Left renal cortex interstitium (tissue), 4 donors: Measurements from ENCODE around the gene WDFY4. TPM values are rescaled to one million over a fixed set of nuclear protein-coding genes. Genes with fewer than 3 reads are reported as not detected.

Experiments
- DNase-seq, 4 donors: peaks; one replicate each; pipeline ENCODE4 v3.0.0-alpha.2; 2013; ENCODE audit warnings: low read depth in 4 of 4, low spot score in 2 of 4, missing footprints in 1 of 4
- polyA plus RNA-seq, 4 donors: library from polyadenylated mRNA; unstranded; fragments of 120-200 nt; gene quantifications; one replicate each; pipeline ENCODE4 v1.2.1, GENCODE V29; 2013; ENCODE audit not compliant: insufficient read length in 4 of 4

Gene WDFY4
- polyA plus RNA-seq, 4 donors, result 1.5 to 3.0 (median 2.0) TPM

GRCh38 chr10:48704156-48704555 lies 19.5 kb downstream of the WDFY4 start:
- DNase-seq, result no peak

- no peak for DNase-seq
These were observed 20.8 kb downstream of the WDFY4 start for GRCh38 chr10:48705401-48705938.

DNA sequence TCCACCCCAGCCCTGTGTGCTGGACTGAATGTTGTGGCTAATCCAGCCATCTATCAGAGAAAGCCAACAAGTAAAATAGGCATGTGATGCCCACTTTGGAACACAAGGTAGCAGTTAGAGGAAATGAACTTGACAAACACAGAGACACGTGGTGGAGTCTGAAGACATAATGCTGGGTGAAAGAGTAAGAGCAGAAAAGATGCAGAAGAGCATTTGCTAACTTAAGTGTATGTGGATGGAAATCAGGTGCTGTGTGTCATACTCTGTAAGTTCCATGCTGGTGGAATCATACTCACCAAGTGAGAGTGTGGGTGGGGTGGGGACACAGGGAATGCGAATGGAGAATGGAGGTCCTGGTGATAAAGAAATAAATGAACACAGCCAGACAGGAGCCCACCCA lies 22.8 kb downstream of the WDFY4 start:
- DNase-seq, result no peak

GRCh38 chr10:48708144-48708543 lies 23.5 kb downstream of the WDFY4 start:
- no peak for DNase-seq

DNA sequence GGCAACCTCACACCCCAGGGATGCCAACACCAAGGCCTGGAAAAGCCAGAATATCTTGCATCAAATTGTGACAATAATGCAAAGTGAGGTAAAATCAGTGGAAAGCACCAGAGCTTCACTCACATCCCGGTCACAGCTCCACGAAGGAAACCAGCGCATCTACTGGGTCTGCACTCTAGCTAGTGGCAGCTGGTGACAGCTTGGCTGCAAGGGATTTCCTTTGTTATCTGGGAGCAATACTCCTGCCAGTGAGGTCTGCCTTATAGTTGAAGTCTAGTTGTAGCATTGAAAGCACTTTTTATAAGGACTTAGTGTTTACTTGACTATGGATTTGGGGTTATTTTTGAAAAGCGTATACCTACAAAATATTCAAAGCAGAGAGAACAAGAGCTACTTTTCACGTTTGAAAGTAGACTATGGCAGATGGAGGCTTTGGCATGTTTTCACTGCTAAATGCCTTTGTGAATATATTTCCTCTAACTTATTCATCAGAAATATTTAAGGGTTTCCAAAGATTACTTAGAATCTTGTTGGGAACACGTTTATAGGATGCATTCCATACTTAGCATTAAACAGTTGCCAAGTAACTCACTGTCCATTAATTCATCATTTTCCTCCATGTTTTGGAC lies 26.1 kb downstream of the WDFY4 start:
- DNase-seq, result no peak

- no peak for DNase-seq
These were observed 27.2 kb downstream of the WDFY4 start for GRCh38 chr10:48711830-48712229.

GRCh38 chr10:48714088-48714487 lies 29.4 kb downstream of the WDFY4 start:
- no peak for DNase-seq

- no peak for DNase-seq
These were observed 31.7 kb downstream of the WDFY4 start for GRCh38 chr10:48716416-48716815.

GRCh38 chr10:48720611-48721010 lies 35.9 kb downstream of the WDFY4 start:
- DNase-seq, result no peak

GRCh38 chr10:48722153-48723145 lies 37.8 kb downstream of the WDFY4 start:
- no peak for DNase-seq

DNA sequence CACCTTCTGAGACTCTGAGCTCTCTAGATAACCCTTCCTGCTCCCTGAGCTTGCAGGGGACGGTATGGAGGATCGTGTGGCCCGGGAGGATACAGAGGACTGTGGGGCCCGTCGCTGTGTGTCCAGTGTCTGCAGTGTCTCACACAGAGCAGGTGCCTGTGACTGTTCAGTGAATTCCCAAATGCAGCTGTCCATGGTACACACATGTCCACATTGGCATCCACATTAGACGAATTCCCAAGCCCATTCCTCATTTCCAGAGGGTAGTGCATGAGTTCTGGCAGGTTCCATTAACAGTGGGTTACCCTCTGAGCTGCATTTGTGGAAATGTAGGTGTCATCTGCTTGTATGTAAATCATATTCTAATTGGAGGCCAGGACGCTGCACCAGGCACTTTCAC lies 39.5 kb downstream of the WDFY4 start:
- no peak for DNase-seq

DNA sequence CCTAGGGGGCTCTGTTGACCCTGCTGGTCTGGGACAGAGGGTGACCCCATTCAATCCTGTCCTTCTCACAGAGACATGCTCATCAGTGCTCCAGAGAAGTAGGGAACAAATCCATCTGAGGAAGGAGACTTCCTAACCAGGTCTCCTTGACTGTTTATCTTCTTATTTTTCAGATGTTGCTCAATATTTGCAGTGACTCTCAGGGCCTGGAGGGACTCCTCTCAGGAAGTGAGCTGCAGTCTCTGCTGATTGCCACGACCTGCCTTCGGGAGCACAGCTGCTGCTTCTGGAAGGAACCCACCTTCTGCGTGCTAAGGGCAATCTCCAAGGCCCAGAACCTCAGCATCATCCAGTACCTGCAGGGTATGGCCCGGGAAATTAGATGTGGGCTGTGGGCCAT lies 41.0 kb downstream of the WDFY4 start:
- DNase-seq, result no peak

GRCh38 chr10:48727866-48728265 lies 43.2 kb downstream of the WDFY4 start:
- DNase-seq, result no peak

DNA sequence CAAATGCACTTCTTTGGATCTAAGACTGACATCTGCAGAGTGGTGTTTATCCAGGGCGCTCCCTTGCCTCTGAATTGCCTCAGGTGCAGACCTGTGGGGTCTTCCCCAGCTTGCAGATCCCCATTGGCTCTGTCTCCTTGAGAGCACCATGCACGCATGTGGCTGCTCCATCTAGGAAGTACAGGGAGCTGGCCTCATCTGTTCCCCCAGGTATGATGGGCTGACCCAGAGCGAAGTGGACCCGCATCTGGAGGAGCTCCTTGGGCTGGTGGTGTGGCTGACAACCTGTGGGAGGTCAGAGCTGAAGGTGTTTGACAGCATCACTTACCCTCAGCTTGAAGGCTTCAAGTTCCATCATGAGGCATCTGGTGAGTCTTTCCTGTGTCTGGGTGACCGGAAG lies 44.5 kb downstream of the WDFY4 start:
- DNase-seq, result no peak

DNA sequence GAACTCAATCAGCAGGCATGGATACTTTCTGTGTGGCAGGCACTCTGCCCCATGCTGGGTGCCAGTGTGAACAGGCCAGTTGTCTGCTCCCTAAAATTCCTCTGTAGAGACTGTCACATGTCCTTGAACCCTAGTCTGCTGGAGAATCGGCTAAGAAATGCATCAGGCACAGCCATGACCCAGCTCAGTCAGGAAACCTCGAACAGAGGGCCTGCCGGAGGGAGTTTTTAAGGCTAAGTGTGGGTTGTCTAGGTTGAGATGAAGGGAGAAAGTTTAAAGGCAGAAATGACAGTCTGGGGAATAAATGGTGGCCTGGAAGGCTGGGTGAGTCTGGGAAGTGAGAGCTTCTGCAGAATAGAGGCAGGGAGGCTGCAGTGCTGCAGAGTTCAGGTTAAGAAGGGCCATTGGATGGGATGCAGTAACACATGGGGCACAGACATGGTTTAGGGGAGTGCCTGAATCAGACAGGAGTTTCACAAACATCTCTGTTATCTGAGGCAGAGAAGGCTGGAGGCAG lies 45.3 kb downstream of the WDFY4 start:
- DNase-seq, result no peak

DNA sequence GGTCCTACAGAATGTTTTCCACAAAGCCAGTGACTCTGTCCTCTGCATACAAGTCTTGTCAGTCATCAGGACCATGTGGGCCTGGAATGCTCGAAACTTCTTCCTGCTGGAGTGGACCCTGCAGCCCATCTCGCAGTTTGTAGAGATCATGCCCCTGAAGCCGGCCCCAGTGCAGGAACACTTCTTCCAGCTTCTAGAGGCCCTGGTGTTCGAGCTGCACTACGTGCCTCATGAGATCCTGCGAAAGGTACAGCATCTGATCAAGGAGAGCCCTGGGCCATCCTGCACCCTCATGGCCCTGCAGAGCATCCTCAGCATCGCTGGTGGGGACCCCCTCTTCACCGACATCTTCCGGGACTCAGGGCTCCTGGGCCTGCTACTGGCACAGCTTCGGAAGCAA lies 46.5 kb downstream of the WDFY4 start:
- no peak for DNase-seq

DNA sequence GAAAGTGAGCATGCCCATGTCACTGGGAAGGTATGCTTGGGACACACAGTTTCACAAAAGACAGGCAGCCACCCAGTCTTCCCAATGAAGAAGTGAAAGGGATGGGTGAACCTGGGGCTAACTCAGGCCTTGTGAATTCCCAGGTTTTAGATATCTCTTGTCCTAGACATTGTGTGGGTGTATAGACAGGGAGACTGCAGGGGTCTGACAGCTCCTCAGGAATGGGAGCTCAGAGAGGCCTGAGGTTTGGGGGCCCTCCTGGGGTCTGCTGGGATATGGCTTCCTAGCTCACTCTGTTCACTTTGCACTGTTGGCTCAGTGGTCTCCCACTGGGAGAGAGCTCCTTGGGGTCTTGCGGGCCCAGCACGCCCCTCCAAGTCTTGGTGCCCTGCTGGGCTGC lies 47.0 kb downstream of the WDFY4 start:
- no peak for DNase-seq

- no peak for DNase-seq
These were observed 48.7 kb downstream of the WDFY4 start for GRCh38 chr10:48733329-48733728.

DNA sequence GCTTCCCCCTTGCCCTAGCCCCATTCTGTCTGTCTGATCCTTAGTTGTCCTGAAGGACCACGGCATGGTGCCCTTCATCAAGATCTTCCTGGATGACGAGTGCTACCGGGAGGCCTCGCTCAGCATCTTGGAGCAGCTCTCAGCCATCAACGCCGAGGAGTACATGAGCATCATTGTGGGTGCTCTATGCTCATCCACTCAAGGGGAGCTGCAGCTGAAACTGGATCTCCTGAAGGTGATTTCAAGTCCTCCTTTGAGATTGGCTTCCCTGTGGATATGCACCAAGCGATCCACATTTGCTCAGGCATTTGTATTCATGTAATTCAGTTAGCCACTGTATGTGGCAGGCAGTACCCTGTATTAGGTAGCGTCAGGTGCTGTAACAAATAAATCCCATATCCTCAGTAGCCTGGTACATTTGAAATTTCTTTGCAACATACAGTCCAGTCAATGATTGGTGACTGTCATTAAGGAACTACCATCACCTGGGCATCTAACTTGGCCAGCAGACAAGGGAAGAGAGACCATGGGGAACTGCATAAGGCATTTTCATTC lies 51.2 kb downstream of the WDFY4 start:
- no peak for DNase-seq

DNA sequence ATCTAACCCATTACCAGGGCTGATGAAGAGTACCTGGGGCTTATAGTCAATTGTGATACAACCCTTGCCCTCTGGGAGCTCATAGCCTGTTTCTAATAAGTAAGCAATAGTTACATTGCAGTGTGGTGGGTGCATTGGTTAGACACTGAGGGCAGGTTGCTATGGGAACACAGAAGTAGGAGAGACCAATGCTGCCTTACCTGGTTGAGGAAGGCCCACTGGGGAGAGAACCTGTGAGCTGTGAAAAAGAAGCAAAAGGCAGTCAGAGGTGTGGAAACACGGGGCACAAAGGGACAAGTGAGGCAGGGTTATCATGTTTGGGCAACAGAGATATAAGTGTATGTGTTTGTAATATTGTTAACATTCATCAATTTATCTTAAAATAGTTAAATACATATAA lies 51.9 kb downstream of the WDFY4 start:
- DNase-seq, result no peak

- no peak for DNase-seq
These were observed 53.2 kb downstream of the WDFY4 start for GRCh38 chr10:48737886-48738285.
